NCI-H526 (cell line): ENCODE data around the gene MSMB.
"Not testable (repeated sequence)": the region's sequence is repeated elsewhere in the genome, so short reads cannot be mapped to it uniquely, and the experiment has no call there.

Experiments used
- DNase-seq, 2 experiments: peaks; one replicate each; lab custom pipeline; 2025; lab: John Stamatoyannopoulos, UW

Gene MSMB

GRCh38 chr10:46069771-46070463 is 23.8 kb upstream of the MSMB start:
- no peak for DNase-seq

DNA sequence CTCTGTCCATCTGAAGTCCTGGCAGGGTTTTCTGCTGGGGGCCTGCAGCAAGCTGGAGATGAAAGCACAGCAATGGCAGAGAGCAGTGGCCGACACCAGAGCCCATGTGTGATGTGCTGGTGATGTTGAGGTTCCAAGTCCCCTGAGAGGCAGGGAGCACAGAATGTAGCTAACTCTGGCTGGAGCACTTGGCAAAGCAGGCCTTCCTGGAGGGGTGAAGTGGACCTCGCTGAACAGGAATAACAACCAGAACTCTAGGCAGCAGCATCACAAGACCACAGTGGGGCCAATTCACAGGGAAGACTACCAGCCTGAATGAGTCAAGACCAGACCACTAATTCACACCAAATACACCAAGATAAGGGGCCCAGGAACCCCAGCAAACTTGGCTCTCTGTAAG is 22.8 kb upstream of the MSMB start:
- no peak for DNase-seq

DNA sequence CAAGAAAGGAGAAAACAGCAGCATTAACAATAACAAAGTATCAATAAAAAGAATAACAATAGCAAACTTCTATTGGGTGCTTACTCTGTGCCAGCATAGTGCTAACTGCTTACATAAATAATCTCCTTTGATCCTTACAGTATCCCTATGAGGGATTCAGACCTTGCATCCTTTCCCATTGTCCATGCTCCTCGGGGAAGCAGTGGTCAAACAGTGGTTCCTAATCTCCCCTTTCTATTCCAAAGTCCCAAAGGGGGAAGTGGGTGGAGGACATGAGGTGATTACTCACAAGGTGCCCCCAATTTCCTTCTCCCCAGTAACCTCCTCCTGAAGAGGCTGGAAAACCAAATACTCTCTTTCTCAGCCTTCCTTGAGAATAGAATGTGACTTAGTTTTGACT is 22.0 kb upstream of the MSMB start:
- no peak for DNase-seq

DNA sequence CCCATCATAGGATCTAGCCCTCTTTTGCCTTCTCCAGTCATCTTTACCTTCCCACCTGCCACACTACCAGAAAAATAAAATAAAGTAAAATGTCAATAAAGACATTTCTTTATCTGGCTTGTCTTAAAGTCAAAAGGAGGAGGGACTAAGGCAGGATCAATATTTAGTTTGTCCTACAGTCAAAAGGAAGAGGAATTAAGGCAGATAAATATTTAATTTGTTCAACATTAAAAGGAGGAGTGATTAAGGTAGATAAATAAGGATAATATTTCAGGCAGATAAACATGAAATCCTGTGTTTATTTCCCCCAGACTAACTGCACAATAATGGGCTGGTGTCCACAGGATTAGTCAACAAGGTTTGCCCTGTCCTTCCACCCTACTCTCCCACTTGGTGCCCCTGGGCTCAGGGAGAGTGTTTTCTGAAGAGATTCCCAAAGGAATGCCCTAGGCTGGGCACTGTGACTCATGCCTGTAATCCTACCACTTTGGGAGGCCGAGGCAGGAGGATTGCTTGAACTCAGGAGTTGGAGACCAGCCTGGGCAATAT is 18.3 kb upstream of the MSMB start:
- no peak for DNase-seq

- DNase-seq, result no peak
These were observed 16.8 kb upstream of the MSMB start for GRCh38 chr10:46062723-46063428.

DNA sequence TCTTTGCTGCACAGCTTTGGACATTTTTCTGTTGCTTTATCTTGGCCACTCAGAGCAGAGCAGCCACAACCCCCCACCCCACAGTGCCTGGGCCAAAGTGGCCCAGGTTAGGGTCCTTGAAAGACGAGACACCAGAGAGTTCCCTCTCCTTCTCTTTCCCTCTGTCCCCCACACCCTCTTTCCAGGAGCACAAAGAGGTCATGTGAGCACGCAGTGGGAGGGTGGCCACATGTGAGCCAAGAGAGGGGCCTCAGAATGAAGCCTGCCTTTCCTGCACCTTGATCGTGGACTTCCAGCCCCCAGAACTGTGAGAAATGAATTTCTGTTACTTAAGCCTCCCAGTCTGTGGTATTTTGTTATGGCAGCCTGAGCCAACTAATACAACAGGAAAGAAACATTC is 14.6 kb upstream of the MSMB start:
- DNase-seq, result no peak

GRCh38 chr10:46057927-46058326 is 11.9 kb upstream of the MSMB start:
- not testable (repeated sequence) for DNase-seq

- DNase-seq, result no peak
These were observed 11.0 kb upstream of the MSMB start for GRCh38 chr10:46057038-46057437.

DNA sequence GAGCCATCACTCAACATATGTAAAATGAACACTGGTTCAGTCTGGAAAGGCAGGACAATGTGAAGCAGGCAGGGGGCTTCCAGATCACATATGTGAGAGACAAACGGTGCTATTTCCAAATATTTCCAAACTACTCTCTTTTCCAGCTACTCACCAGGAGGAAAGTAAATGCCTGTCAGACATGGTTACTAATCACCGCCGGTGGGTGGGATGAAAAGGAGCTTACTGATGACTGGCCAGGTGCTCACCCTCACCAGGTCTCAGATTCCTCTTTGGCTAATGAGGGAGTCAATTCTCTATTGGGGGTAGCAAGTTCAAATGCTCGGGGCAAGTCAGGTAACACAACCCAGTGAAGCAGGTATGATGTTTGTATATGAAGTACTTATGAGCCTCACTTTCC is 9.7 kb upstream of the MSMB start:
- no peak for DNase-seq

DNA sequence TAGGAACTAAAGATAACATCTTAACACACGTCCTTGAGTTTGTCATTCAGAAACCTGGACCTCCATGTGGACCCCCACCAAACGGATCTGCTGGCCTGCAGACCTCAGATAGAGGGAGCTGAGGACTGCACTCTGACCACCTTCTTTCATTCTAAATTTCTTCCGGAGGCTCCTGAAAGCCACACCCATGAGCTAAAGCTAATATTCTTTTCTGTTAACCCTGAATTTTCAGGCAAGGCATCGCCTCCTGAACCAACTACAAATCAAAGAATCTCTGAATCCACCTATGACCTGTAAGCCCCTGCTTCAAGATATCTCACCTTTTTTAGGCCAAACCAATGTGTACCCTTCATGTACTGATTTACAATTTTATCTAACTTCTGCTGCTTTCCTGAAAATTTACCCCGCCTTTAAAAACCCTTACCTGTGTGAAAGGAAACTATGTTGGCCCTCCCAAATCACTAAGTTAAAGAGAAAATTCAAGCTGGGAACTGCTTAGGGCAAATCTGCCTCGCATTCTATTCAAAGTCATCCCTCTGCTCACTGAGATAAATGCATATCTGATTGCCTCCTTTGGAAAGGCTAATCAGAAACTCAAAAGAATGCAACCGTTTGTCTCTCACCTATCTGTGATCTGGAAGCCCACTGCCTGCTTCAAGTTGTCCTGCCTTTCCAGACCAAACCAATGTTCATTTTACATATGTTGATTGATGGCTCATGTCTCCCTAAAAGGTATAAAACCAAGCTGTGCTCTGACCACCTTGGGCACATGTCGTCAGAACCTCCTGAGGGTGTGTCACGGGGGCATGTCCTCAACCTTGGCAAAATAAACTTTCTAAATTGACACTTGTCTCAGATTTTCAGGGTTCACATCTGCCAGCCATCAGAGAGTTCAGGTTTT is 7.7 kb upstream of the MSMB start:
- no peak for DNase-seq

DNA sequence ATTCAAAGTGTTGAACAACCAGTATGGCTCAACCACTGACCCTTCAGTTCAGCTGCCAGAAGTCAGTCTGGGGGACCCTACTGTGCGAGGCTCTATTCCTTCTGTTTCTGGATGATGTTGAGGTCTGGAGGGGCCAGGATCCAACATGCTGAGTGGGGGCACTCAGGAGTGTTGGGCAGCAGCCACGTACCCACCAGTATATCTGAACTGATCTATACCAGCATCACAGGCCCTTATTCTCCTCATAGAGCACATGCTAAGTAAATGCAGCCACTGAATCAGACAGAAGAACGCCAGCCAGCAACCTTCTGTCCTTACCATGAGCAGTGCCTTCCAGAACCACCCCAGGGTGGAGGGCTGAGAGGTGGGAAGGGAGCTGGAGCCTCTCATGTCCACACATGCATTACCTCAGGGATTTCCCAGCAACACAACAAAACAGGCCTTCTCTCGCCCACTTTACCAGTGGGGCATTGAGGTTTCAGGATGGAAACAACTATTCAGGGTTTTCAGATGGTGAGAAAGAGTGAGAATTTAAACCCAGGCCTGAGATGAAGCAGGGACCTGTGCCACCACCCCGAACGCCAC is 6.8 kb upstream of the MSMB start:
- DNase-seq, result no peak

- DNase-seq, result no peak
These were observed 6.2 kb upstream of the MSMB start for GRCh38 chr10:46052057-46052790.

DNA sequence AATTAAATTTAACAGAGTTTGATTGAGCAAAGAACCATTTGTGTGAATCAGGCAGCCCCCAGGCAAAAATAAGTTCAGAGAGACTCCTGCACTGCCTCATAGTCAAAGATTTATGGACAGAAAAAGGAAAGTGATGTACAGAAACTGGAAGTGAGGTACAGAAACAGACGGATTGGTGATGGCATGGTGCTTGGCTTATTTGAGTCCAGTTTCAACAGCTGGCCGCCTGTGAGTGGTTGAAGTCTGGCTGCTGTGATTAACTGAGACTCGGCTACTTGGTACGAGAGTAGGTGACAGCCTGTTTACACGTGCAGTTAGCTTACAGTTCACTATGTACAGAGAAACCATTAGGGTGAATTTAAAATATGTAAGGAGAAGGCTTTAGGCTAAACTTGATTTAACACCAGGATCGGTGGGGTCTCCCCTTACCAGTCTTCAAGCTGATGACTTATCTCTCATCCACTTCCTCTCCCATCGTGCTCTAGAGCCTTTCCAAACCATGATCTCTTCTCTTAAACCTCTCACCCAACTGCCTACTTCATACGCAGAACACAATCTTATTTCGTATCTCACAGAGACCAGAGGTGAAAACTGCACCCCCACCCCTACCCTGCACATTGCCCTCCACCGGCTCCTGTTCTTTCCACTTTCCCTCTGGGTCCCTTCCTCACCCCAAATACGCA is 5.0 kb upstream of the MSMB start:
- no peak for DNase-seq

- not testable (repeated sequence) for DNase-seq
These were observed 3.4 kb upstream of the MSMB start for GRCh38 chr10:46049497-46049831.

- peak; percentile 1 to 42 for DNase-seq
These were observed 2.1 kb upstream of the MSMB start for GRCh38 chr10:46048152-46048551.

DNA sequence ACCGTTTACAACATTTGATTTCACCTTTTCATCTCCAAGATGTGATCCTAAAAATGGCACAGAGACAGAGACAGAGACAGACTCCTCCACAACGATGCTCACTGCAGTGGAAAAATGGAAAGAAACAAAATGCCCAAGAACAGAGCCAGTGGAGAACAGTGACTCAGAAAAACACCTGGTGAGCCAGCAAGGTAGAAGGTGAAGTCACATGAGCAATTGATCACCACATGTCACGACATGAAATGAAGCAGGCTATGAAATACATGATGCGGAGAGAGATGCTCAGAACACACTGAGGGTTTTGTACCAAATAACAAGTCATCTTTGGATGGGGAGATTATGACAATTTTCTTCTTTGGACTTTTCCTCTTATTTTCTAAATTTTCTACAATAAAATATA is 3.5 kb downstream of the MSMB start:
- no peak for DNase-seq

DNA sequence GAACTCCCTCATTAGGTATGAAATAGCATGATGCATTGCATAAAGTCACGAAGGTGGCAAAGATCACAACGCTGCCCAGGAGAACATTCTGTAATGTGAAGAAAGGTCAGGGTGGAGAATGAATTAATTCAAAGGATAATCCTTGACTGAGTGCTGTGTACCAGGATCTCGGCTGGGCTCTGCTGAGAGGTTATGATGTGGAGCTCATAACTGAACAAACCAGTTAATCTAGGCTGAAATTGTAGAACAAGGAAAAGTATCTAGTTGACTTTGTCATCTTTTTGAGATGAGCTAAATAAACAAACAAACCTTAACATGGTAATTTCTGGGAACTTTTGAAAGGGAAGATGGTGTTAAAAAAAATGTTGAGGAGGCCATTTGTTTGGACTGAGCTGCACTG is 6.1 kb downstream of the MSMB start:
- DNase-seq, result no peak

GRCh38 chr10:46037107-46037825 is 8.8 kb downstream of the MSMB start:
- no peak for DNase-seq

DNA sequence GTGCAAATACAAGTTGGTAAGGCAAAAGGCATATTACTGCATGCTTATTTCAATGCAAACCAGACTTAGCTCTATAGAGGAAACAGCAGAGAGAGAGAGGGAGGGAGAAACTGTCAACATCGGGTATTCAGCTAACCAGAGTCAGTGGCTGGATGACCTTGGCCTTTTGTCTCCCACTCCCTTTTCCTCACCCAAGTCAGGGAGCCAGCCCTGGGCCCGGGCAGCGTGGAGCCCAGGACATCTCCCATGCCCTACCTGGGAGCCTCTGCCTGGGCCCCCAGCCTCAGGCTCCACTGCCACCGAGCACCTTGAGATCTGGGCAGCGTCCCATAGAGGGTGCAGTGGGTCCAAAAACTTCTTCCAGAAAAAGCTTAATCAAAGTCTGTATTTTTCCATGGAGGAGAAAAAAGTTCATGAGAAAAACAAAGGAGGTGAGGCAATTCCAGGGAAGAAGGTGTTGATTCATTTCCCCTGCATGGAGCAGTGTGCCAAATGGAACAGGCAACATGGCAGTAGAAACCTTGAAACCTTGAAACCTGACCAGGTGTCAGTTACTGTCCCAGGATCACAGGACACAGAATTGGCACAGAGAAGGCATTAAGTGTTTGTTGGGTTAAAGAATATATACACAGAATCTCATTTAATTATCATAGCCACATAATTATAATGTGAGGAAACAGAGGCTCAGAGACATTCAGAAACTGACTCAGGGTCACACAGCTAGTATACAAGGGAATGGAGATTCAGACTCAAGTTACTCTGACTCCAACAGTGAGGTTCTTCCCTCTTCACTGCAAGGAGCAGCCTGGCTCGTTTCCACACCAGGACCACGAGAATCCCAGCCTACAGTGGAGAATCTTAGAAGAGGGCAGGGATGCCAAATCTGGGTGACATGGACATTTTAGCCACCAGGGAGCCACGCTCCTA is 9.9 kb downstream of the MSMB start:
- DNase-seq, result no peak
